Mesendoderm (in vitro differentiated cells): ENCODE results near the gene GPR17.

Experiments used
- DNase-seq: peaks from one replicate; pipeline ENCODE4 v3.0.0; 2013
- H2AK5ac ChIP-seq: 2 replicates; pipeline ENCODE4 v1.6.1; 2013; ENCODE audit warnings: low read length, inconsistent platforms
- H2BK120ac ChIP-seq: 2 replicates; pipeline ENCODE4 v1.6.1; 2013; ENCODE audit warnings: low read depth, mild to moderate bottlenecking, low read length, moderate library complexity, mixed read lengths
- H2BK15ac ChIP-seq: replicated peaks from 2 replicates; pipeline ENCODE4 v1.6.1; 2013; ENCODE audit warnings: low read depth, mild to moderate bottlenecking, moderate library complexity
- H2BK5ac ChIP-seq: 2 replicates; pipeline ENCODE4 v1.6.1; 2013; ENCODE audit warnings: low read length, inconsistent platforms
- H3K18ac ChIP-seq: 2 replicates; pipeline ENCODE4 v1.6.1; 2013; ENCODE audit warnings: mild to moderate bottlenecking, low read length, mixed read lengths
- H3K23ac ChIP-seq: one replicate; pipeline ENCODE4 v1.6.1; 2013; ENCODE audit warnings: low read length
- H3K27ac ChIP-seq: 2 replicates; pipeline ENCODE4 v1.5.1; 2013; ENCODE audit warnings: low read depth, mild to moderate bottlenecking, inconsistent platforms, low read length, moderate library complexity
- H3K27me3 ChIP-seq: 2 replicates; pipeline ENCODE4 v1.6.1; 2013; ENCODE audit warnings: low read length, control low read depth, mild to moderate bottlenecking, inconsistent platforms; ENCODE audit not compliant: insufficient read depth, poor library complexity
- H3K36me3 ChIP-seq: 2 replicates; pipeline ENCODE4 v1.6.1; 2013; ENCODE audit warnings: low read length, inconsistent platforms; ENCODE audit not compliant: control insufficient read depth, insufficient read depth
- H3K4ac ChIP-seq: one replicate; pipeline ENCODE4 v1.6.1; 2013; ENCODE audit warnings: low read depth, mild to moderate bottlenecking, low read length, moderate library complexity
- H3K4me1 ChIP-seq: 2 replicates; pipeline ENCODE4 v1.6.1; 2013; ENCODE audit warnings: low read depth, low read length, inconsistent platforms; ENCODE audit not compliant: control insufficient read depth
- H3K4me2 ChIP-seq: 2 replicates; pipeline ENCODE4 v1.6.1; 2013; ENCODE audit warnings: low read length
- H3K4me3 ChIP-seq: 2 replicates; pipeline ENCODE4 v1.5.1; 2013; ENCODE audit warnings: mild to moderate bottlenecking, low read length
- H3K56ac ChIP-seq: one replicate; pipeline ENCODE4 v1.6.1; 2013; ENCODE audit warnings: low read length
- H3K79me1 ChIP-seq: 2 replicates; pipeline ENCODE4 v1.6.1; 2013; ENCODE audit warnings: low read length, inconsistent platforms
- H3K79me2 ChIP-seq: 2 replicates; pipeline ENCODE4 v1.6.1; 2013; ENCODE audit warnings: mild to moderate bottlenecking, low read length; ENCODE audit not compliant: control insufficient read depth, insufficient read depth
- H3K9ac ChIP-seq: 2 replicates; pipeline ENCODE4 v1.6.1; 2013; ENCODE audit warnings: low read length, inconsistent platforms
- H4K5ac ChIP-seq: one replicate; pipeline ENCODE4 v1.6.1; 2013; ENCODE audit warnings: low read length
- H4K8ac ChIP-seq: one replicate; pipeline ENCODE4 v1.6.1; 2013; ENCODE audit warnings: low read depth, mild to moderate bottlenecking, control low read depth, low read length, moderate library complexity
- WGBS: extraction: QIAGEN DNeasy Blood & Tissue Kit; methylation state at CpG from one replicate; pipeline ENCODE4 v1.1.7; 2013; ENCODE audit warnings: low lambda C conversion rate, missing lambda C conversion rate; ENCODE audit not compliant: insufficient coverage; ENCODE audit errors: extremely low coverage; 5-methylcytosine and 5-hydroxymethylcytosine counted together

GPR17 gene

DNA sequence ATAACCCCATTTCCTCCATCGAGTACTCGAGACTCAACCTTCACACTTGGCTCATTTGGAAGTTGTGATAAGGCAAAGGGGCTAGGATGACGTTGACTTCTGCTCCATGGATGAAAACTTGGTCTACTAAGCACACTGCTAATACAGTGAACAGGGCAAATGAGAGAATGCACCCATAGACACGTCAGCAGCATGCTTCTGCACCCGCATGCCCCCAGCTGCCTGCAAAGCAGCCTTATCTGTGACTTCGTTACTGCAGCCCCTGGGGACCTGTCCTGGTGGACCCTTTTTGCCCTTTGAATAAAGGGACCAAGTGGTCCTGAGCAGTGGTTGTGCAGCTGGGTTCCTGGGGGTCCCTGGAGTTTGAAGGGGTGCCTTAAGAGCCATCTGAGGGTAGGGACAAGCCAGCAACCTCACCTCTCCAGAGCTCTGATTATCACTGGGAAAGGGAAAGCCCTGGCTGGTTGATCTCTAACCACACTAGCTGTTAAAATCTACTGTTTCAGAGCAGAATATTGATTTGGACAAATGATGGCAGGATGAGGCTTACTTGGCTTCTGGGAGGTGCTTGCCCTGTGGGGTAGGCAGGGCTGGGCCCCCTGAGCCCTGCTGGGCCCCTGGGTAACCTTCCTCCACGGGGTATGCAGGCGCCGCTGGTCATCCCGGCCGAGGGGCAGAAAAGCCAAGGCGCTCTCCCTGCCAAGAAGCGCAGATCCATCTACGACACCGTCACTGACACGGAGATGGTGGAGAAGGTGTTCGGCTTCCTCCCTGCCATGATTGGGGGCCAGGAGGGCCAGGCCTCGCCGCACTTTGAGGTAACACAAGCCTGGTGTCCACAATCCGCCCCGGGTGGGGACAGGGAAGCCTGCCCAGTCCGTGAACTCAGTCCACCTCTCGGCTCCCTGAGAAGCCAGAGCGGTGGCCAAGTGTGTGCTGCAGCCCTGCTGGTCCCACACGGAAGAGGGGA, 37.6 kb upstream of the GPR17 start:
- Histone ChIP-seq H3K4me2 (no peak overlapping the region), H2BK120ac (no peak overlapping the region), H3K18ac (no peak overlapping the region), H3K36me3 (no peaks in the 10 kb centered on the region), H2AK5ac (no peak overlapping the region), H3K79me2 (no peaks in the 10 kb centered on the region), H3K27ac (no peak overlapping the region), H3K23ac (no peak overlapping the region), H3K4me3 (no peak overlapping the region), H2BK15ac (no peak overlapping the region), H4K8ac (no peak overlapping the region), H2BK5ac (no peak overlapping the region), H3K79me1 (no peaks in the 10 kb centered on the region), H3K4me1 (no peaks in the 10 kb centered on the region), H3K56ac (no peak overlapping the region), H3K27me3 (no peaks in the 10 kb centered on the region), H3K9ac (no peak overlapping the region), H3K4ac (no peak overlapping the region), H4K5ac (no peak overlapping the region)
- DNase-seq, result no peak
- no CpG with 5 or more reads among the region's 25 CpGs for WGBS

DNA sequence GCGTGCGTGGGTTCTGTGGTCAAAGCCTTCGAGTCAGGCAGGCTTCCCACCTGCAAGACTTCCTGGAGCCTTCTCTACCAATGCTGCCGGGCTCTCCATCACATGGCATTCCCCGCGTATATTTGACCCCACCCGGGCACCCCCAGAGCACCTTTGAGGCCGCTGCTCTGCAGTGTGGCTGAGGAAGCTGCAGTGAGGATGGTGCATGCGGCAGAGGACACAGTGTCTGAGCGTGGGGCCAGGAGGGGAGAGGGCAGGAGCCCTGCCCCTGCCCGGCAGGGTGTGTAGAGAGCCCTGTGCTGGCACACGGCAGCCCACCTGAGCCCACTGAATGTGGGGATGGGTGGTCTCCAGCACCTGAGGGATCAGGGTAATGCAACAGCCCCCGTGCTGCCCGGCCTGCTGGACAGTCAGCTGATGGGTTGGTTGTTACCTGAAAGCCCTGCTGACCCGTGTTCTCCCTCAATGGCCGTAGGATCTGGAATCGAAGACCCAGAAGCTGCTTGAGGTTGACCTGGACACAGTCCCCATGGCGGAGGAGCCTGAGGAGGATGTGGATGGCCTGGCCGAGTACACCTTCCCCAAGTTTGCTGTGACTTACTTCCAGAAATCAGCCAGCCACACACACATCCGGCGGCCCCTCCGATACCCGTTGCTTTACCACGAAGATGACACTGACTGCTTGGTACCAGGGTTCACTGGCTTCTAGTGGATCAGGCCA, 36.8 kb upstream of the GPR17 start:
- H3K18ac ChIP-seq, result no peak overlapping the region
- H3K79me1 ChIP-seq, result no peaks in the 10 kb centered on the region
- H2BK120ac ChIP-seq, result no peak overlapping the region
- WGBS, result no CpG with 5 or more reads among the region's 24 CpGs
- H2BK15ac ChIP-seq, result no peak overlapping the region
- H4K8ac ChIP-seq, result no peak overlapping the region
- no peak for DNase-seq
- H2BK5ac ChIP-seq, result no peak overlapping the region
- H3K27ac ChIP-seq, result no peak overlapping the region
- H4K5ac ChIP-seq, result no peak overlapping the region
- no peak overlapping the region for H2AK5ac ChIP-seq
- H3K4me1 ChIP-seq, result no peaks in the 10 kb centered on the region
- no peak overlapping the region for H3K9ac ChIP-seq
- no peaks in the 10 kb centered on the region for H3K36me3 ChIP-seq
- no peak overlapping the region for H3K4me3 ChIP-seq
- no peak overlapping the region for H3K56ac ChIP-seq
- no peak overlapping the region for H3K4me2 ChIP-seq
- no peaks in the 10 kb centered on the region for H3K27me3 ChIP-seq
- no peak overlapping the region for H3K4ac ChIP-seq
- H3K79me2 ChIP-seq, result no peaks in the 10 kb centered on the region
- no peak overlapping the region for H3K23ac ChIP-seq

DNA sequence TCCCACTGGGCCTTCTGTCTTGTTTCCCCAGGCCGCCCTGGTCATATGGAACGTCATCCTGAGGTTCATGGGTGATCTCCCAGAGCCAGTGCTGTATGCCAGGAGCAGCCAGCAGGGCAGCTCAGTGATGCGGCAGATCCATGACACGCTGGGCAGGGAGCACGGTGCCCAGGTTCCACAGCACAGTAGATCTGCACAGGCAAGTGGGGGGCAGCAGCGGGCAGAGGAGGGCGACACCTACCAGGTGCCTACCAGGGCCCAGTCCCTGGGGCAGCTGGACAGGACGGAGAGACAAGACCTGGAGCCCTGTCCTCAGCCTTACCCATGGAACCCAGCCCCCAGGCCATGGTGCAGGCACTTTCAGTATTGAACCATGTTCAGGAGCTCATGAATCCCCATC, 36.1 kb upstream of the GPR17 start:
- Histone ChIP-seq H3K18ac (no peak overlapping the region), H3K4me3 (no peak overlapping the region), H3K9ac (no peak overlapping the region), H2AK5ac (no peak overlapping the region), H2BK5ac (no peak overlapping the region), H3K4ac (no peak overlapping the region), H3K27me3 (no peaks in the 10 kb centered on the region), H4K5ac (no peak overlapping the region), H3K79me2 (no peaks in the 10 kb centered on the region), H3K56ac (no peak overlapping the region), H2BK120ac (no peak overlapping the region), H3K4me1 (no peaks in the 10 kb centered on the region), H3K23ac (no peak overlapping the region), H4K8ac (no peak overlapping the region), H2BK15ac (no peak overlapping the region), H3K27ac (no peak overlapping the region), H3K4me2 (no peak overlapping the region), H3K79me1 (no peaks in the 10 kb centered on the region), H3K36me3 (no peaks in the 10 kb centered on the region)
- no peak for DNase-seq
- no CpG with 5 or more reads among the region's 8 CpGs for WGBS

DNA sequence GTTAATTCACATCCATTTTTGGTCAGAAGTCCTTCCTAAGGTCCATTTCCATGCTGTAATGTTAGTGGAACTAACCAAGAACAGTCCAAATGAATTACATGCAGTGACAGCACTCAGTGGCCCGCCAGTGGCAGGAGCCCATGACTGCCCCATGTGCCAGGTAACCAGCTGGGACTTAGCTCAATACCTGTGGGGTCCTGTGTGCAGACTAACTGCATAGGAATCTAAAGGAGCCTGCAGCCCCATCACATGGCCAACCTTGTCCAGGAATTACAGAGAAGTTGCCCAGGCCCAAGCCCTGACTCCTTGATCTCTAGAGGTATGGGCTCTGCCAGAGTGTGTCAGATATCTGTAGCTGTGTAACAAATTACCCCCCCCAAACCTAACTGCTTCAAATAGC, 35.4 kb upstream of the GPR17 start:
- H2BK120ac ChIP-seq, result no peak overlapping the region
- no peak overlapping the region for H3K18ac ChIP-seq
- H2BK5ac ChIP-seq, result no peak overlapping the region
- no peak overlapping the region for H3K4me3 ChIP-seq
- no peak overlapping the region for H4K8ac ChIP-seq
- H2AK5ac ChIP-seq, result no peak overlapping the region
- no peaks in the 10 kb centered on the region for H3K79me1 ChIP-seq
- no peaks in the 10 kb centered on the region for H3K79me2 ChIP-seq
- H4K5ac ChIP-seq, result no peak overlapping the region
- no peak overlapping the region for H3K9ac ChIP-seq
- H3K27ac ChIP-seq, result no peak overlapping the region
- H3K4ac ChIP-seq, result no peak overlapping the region
- no peaks in the 10 kb centered on the region for H3K27me3 ChIP-seq
- H3K4me1 ChIP-seq, result no peaks in the 10 kb centered on the region
- WGBS, result no CpG with 5 or more reads among the region's 1 CpG
- no peaks in the 10 kb centered on the region for H3K36me3 ChIP-seq
- no peak overlapping the region for H3K4me2 ChIP-seq
- H2BK15ac ChIP-seq, result no peak overlapping the region
- H3K23ac ChIP-seq, result no peak overlapping the region
- no peak for DNase-seq
- no peak overlapping the region for H3K56ac ChIP-seq

DNA sequence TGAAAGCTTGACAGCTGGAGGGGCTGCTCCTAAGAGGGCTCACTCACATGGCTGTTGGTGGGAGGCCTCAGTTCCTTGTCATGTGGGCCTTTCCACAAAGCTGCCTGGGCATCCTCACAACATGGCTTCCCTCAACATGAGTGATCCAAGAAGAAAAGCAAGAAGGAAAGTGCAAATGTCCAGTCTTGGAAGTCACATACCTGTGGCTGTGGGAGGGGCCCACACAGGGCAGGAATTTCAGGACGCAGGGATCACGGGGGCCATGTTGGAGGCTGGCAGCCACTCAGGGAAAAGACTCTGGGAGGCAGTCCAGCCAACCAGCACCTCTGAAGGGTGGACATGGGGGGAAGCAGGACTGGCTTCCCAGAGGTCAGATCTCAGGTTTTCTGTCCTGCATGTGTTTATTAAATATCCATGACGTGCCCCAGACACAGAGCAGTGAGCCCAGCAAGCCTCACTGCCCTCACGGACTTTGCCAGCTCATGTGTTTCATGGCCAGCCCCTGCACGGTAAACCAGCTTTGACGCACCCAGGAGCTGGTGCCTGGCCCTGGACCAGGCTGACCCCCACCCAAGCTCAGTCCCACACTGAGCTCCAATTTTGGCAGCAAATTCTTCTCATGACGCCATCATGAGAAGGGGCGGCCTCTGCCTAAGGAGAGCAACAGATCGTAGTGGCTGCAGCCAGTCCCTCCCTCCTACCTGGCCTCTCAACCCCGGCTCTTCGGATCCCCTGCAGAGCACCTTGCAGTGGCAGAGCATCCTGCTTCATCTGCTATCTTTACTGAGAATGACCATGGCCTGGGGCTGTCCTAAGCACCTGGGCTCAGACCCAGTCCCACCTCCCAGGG, 34.7 kb upstream of the GPR17 start:
- no peak for DNase-seq
- Histone ChIP-seq H3K27ac (no peak overlapping the region), H2BK15ac (no peak overlapping the region), H3K79me2 (no peaks in the 10 kb centered on the region), H3K4me1 (no peaks in the 10 kb centered on the region), H3K27me3 (no peaks in the 10 kb centered on the region), H3K36me3 (no peaks in the 10 kb centered on the region), H3K56ac (no peak overlapping the region), H3K23ac (no peak overlapping the region), H2BK120ac (no peak overlapping the region), H2BK5ac (no peak overlapping the region), H3K4me2 (no peak overlapping the region), H4K8ac (no peak overlapping the region), H3K79me1 (no peaks in the 10 kb centered on the region), H3K4me3 (no peak overlapping the region), H3K4ac (no peak overlapping the region), H4K5ac (no peak overlapping the region), H3K18ac (no peak overlapping the region), H3K9ac (no peak overlapping the region), H2AK5ac (no peak overlapping the region)
- no CpG with 5 or more reads among the region's 11 CpGs for WGBS
